GM12874 (cell line): ENCODE measurements around the gene FZD8.

Experiments used
- CTCF ChIP-seq: IDR thresholded peaks from 2 replicates; pipeline ENCODE4 v1.5.1; 2011; ENCODE audit warnings: low read depth, mild to moderate bottlenecking, control low read depth, low read length, moderate library complexity; ENCODE audit not compliant: insufficient read depth

Gene FZD8

GRCh38 chr10:35640474-35640873 lies 1.6 kb downstream of the FZD8 start:
- peak; percentile 44 for TF ChIP-seq CTCF

GRCh38 chr10:35639728-35640401 lies 2.2 kb downstream of the FZD8 start:
- no peak for TF ChIP-seq CTCF

- no peak for TF ChIP-seq CTCF
These were observed 2.9 kb downstream of the FZD8 start for GRCh38 chr10:35639021-35639727.

- TF ChIP-seq CTCF: no peak
These were observed 4.0 kb downstream of the FZD8 start for GRCh38 chr10:35638101-35638500.

- no peak for TF ChIP-seq CTCF
These were observed 4.6 kb downstream of the FZD8 start for GRCh38 chr10:35637462-35637861.

- TF ChIP-seq CTCF: no peak
These were observed 5.1 kb downstream of the FZD8 start for GRCh38 chr10:35636956-35637355.

GRCh38 chr10:35635576-35635975 lies 6.5 kb downstream of the FZD8 start:
- TF ChIP-seq CTCF: peak; percentile 73
